WTC11 (cell line): ENCODE data around the gene DNAI7. TPM values are rescaled to one million over a fixed set of nuclear protein-coding genes. Genes with fewer than 3 reads are reported as not detected.
A peak's percentile ranks its signal among the peaks of the same experiment; 100 is the strongest.

Source experiments
- AFF4 ChIP-seq: sonication (generic); formaldehyde crosslinking; IDR thresholded peaks from 2 replicates; pipeline ENCODE4 v1.8.1; 2023; ENCODE audit warnings: mild to moderate bottlenecking, missing genetic modification reagents, borderline replicate concordance
- ARID4B ChIP-seq: sonication (generic); formaldehyde crosslinking; IDR thresholded peaks from 2 replicates; pipeline ENCODE4 v1.8.0; 2023; ENCODE audit warnings: missing genetic modification reagents, mild to moderate bottlenecking, borderline replicate concordance
- ATF6 ChIP-seq: sonication (generic); formaldehyde crosslinking; IDR thresholded peaks from 2 replicates; pipeline ENCODE4 v1.8.1; 2023; ENCODE audit warnings: mild to moderate bottlenecking, missing genetic modification reagents
- CDX4 ChIP-seq: fragments of 250-450 bp; sonication (Bioruptor Pico); IDR thresholded peaks from 2 replicates; pipeline ENCODE4 v1.9.0; 2021; ENCODE audit warnings: moderate library complexity, mild to moderate bottlenecking, inconsistent platforms, borderline replicate concordance
- CREB1 ChIP-seq: sonication (generic); formaldehyde crosslinking; IDR thresholded peaks from 2 replicates; pipeline ENCODE4 v1.8.0; 2023; ENCODE audit warnings: mild to moderate bottlenecking, missing genetic modification reagents
- CTCF ChIP-seq: fragments of 200-600 bp; IDR thresholded peaks from 2 replicates; pipeline ENCODE4 v1.8.0; 2022; ENCODE audit warnings: antibody characterized with exemption
- EMX1 ChIP-seq: fragments of 250-450 bp; sonication (Bioruptor Pico); IDR thresholded peaks from 2 replicates; pipeline ENCODE4 v1.8.0; 2021; ENCODE audit warnings: mild to moderate bottlenecking
- IRF2 ChIP-seq: sonication (generic); formaldehyde crosslinking; IDR thresholded peaks from 2 replicates; pipeline ENCODE4 v1.8.0; 2022; ENCODE audit warnings: low read depth, missing genetic modification reagents, borderline replicate concordance
- MAX ChIP-seq: sonication (generic); formaldehyde crosslinking; IDR thresholded peaks from 2 replicates; pipeline ENCODE4 v1.8.0; 2022; ENCODE audit warnings: mild to moderate bottlenecking, missing genetic modification reagents
- MYBL2 ChIP-seq: sonication (generic); formaldehyde crosslinking; IDR thresholded peaks from 2 replicates; pipeline ENCODE4 v1.8.1; 2023; ENCODE audit warnings: mild to moderate bottlenecking, moderate library complexity, missing genetic modification reagents
- NFE2L1 ChIP-seq: sonication (generic); formaldehyde crosslinking; IDR thresholded peaks from 2 replicates; pipeline ENCODE4 v1.8.1; 2023; ENCODE audit warnings: missing genetic modification reagents
- PREB ChIP-seq: sonication (generic); formaldehyde crosslinking; IDR thresholded peaks from 2 replicates; pipeline ENCODE4 v1.8.1; 2022; ENCODE audit warnings: mild to moderate bottlenecking, missing genetic modification reagents, moderate library complexity, borderline replicate concordance
- PRRX2 ChIP-seq: fragments of 250-450 bp; sonication (Bioruptor Pico); IDR thresholded peaks from 2 replicates; pipeline ENCODE4 v1.8.0; 2021; ENCODE audit warnings: mild to moderate bottlenecking
- RORB ChIP-seq: fragments of 250-450 bp; sonication (Bioruptor Pico); IDR thresholded peaks from 2 replicates; pipeline ENCODE4 v1.9.0; 2021; ENCODE audit warnings: mild to moderate bottlenecking
- SMAD3 ChIP-seq: sonication (generic); formaldehyde crosslinking; IDR thresholded peaks from 2 replicates; pipeline ENCODE4 v1.8.0; 2022; ENCODE audit warnings: missing genetic modification reagents, mild to moderate bottlenecking, borderline replicate concordance
- TEAD1 ChIP-seq: sonication (generic); formaldehyde crosslinking; IDR thresholded peaks from 2 replicates; pipeline ENCODE4 v1.8.0; 2022; ENCODE audit warnings: mild to moderate bottlenecking, missing genetic modification reagents
- USF2 ChIP-seq: sonication (generic); formaldehyde crosslinking; IDR thresholded peaks from 2 replicates; pipeline ENCODE4 v1.8.1; 2023; ENCODE audit warnings: mild to moderate bottlenecking, missing genetic modification reagents, moderate library complexity
- ZBTB21 ChIP-seq: sonication (generic); formaldehyde crosslinking; IDR thresholded peaks from 2 replicates; pipeline ENCODE4 v1.8.1; 2023; ENCODE audit warnings: mild to moderate bottlenecking, missing genetic modification reagents, borderline replicate concordance
- ZNF138 ChIP-seq: sonication (generic); formaldehyde crosslinking; conservative IDR thresholded peaks from 2 replicates; pipeline ENCODE4 v1.8.1; 2022; ENCODE audit warnings: mild to moderate bottlenecking, moderate library complexity, missing genetic modification reagents
- ZSCAN18 ChIP-seq: fragments of 250-450 bp; sonication (Bioruptor Pico); IDR thresholded peaks from 2 replicates; pipeline ENCODE4 v2.1.2; 2022; ENCODE audit warnings: mild to moderate bottlenecking, moderate library complexity
- total RNA-seq: library from RNA; stranded (reverse); gene quantifications from 3 replicates; pipeline ENCODE4 v1.2.3, GENCODE V29; 2021

The DNAI7 gene
- total RNA-seq, 1 experiment from 2014 or later, result not detected

GRCh38 chr12:25195056-25195971 lies at the start of gene DNAI7, which contains the start of gene ETFRF1 (continued):
- no peak for TF ChIP-seq ZNF138 (CRISPR knock-in tag)
- no peak for TF ChIP-seq CDX4
- peak; percentile 81 for TF ChIP-seq TEAD1
- TF ChIP-seq PREB (CRISPR knock-in tag), result no peak
- TF ChIP-seq PRRX2 (CRISPR knock-in tag), result no peak
- TF ChIP-seq MAX (CRISPR knock-in tag), result peak; percentile 49; the same call in 1 of the 2 replicates
- TF ChIP-seq RORB (CRISPR knock-in tag), result no peak
- TF ChIP-seq MYBL2 (CRISPR knock-in tag), result peak; percentile 65; the same call in 1 of the 2 replicates
- TF ChIP-seq CREB1 (CRISPR knock-in tag), result no peak
- no peak for TF ChIP-seq ATF6 (CRISPR knock-in tag)
- TF ChIP-seq CTCF, result no peak
- no peak for TF ChIP-seq EMX1 (CRISPR knock-in tag)
- no peak for TF ChIP-seq SMAD3 (CRISPR knock-in tag)
- TF ChIP-seq ZSCAN18 (CRISPR knock-in tag), result no peak
- TF ChIP-seq IRF2, result no peak
- TF ChIP-seq AFF4 (CRISPR knock-in tag), result no peak
- no peak; the same call in 1 of the 2 replicates for TF ChIP-seq ARID4B (CRISPR knock-in tag)
- no peak for TF ChIP-seq USF2 (CRISPR knock-in tag)
- TF ChIP-seq NFE2L1 (CRISPR knock-in tag), result no peak
- TF ChIP-seq ZBTB21 (CRISPR knock-in tag), result no peak
